GM18511 (cell line): ENCODE measurements around the gene D2HGDH.
"Not testable (repeated sequence)": the region's sequence is repeated elsewhere in the genome, so short reads cannot be mapped to it uniquely, and the experiment has no call there.

Experiments used
- ATAC-seq: cut with Tn5 transposase; IDR thresholded peaks from one replicate; pipeline ENCODE4 v1.9.1; 2021; ENCODE audit warnings: mild to moderate bottlenecking, moderate library complexity; ENCODE audit not compliant: unreplicated experiment

The D2HGDH gene

GRCh38 chr2:241788572-241788971 lies 54.1 kb downstream of the D2HGDH start:
- ATAC-seq: no peak

- ATAC-seq: not testable (repeated sequence)
Observed at GRCh38 chr2:241791385-241791784, 57.0 kb downstream of the D2HGDH start.

- no peak for ATAC-seq
Observed at GRCh38 chr2:241793385-241793784, 59.0 kb downstream of the D2HGDH start.

GRCh38 chr2:241794250-241794823 lies 59.9 kb downstream of the D2HGDH start:
- no peak for ATAC-seq

- no peak for ATAC-seq
Observed at GRCh38 chr2:241795021-241795999, 60.9 kb downstream of the D2HGDH start.

- ATAC-seq: no peak
Observed at GRCh38 chr2:241796209-241796608, 61.8 kb downstream of the D2HGDH start.

GRCh38 chr2:241796610-241797138 lies 62.2 kb downstream of the D2HGDH start:
- ATAC-seq: no peak

GRCh38 chr2:241797441-241798080 lies 63.1 kb downstream of the D2HGDH start:
- no peak for ATAC-seq

GRCh38 chr2:241798081-241798630 lies 63.7 kb downstream of the D2HGDH start:
- no peak for ATAC-seq

- ATAC-seq: no peak
Observed at GRCh38 chr2:241798631-241799521, 64.4 kb downstream of the D2HGDH start.

- no peak for ATAC-seq
Observed at GRCh38 chr2:241799522-241800197, 65.2 kb downstream of the D2HGDH start.

GRCh38 chr2:241800198-241800903 lies 65.9 kb downstream of the D2HGDH start:
- ATAC-seq: not testable (repeated sequence)

GRCh38 chr2:241801611-241802420 lies 67.4 kb downstream of the D2HGDH start:
- no peak for ATAC-seq

GRCh38 chr2:241802421-241803318 lies 68.2 kb downstream of the D2HGDH start:
- ATAC-seq: no peak

GRCh38 chr2:241803387-241804325 lies 69.2 kb downstream of the D2HGDH start:
- ATAC-seq: peak; percentile 61
